Ishikawa (cell line): ENCODE measurements around the gene KASH5.

Source experiments
- CEBPB ChIP-seq: IDR thresholded peaks from 2 replicates; pipeline ENCODE4 v1.6.1; 2012
- CREB1 ChIP-seq: IDR thresholded peaks from 2 replicates; pipeline ENCODE4 v1.6.1; 2012; ENCODE audit warnings: low read depth
- EGR1 ChIP-seq: IDR thresholded peaks from 2 replicates; pipeline ENCODE4 v1.6.1; 2012
- EP300 ChIP-seq: IDR thresholded peaks from 2 replicates; pipeline ENCODE4 v1.6.1; 2012; ENCODE audit warnings: borderline replicate concordance
- FOXM1 ChIP-seq: IDR thresholded peaks from 2 replicates; pipeline ENCODE4 v1.6.1; 2012; ENCODE audit warnings: low read depth, borderline replicate concordance
- NFIC ChIP-seq: IDR thresholded peaks from 2 replicates; pipeline ENCODE4 v1.6.1; 2012
- RAD21 ChIP-seq: IDR thresholded peaks from 2 replicates; pipeline ENCODE4 v1.6.1; 2012; ENCODE audit warnings: low read depth
- TAF1 ChIP-seq: IDR thresholded peaks from 2 replicates; pipeline ENCODE4 v1.6.1; 2012; ENCODE audit warnings: low read depth, mild to moderate bottlenecking
- TCF12 ChIP-seq: IDR thresholded peaks from 2 replicates; pipeline ENCODE4 v1.6.1; 2012; ENCODE audit warnings: low read depth
- TEAD4 ChIP-seq: IDR thresholded peaks from 2 replicates; pipeline ENCODE4 v1.6.1; 2012
- YY1 ChIP-seq: IDR thresholded peaks from 2 replicates; pipeline ENCODE4 v1.6.1; 2012; ENCODE audit warnings: low read depth
- TF ChIP-seq, protein P1 (sequence below): IDR thresholded peaks from 2 replicates; pipeline ENCODE4 v1.6.1; 2012
- TF ChIP-seq, protein P2 (sequence below): IDR thresholded peaks from 2 replicates; pipeline ENCODE4 v1.6.1; 2012
- TF ChIP-seq, protein P3 (sequence below): IDR thresholded peaks from 2 replicates; pipeline ENCODE4 v1.6.1; 2012; ENCODE audit warnings: low read depth, mild to moderate bottlenecking

DNA sequence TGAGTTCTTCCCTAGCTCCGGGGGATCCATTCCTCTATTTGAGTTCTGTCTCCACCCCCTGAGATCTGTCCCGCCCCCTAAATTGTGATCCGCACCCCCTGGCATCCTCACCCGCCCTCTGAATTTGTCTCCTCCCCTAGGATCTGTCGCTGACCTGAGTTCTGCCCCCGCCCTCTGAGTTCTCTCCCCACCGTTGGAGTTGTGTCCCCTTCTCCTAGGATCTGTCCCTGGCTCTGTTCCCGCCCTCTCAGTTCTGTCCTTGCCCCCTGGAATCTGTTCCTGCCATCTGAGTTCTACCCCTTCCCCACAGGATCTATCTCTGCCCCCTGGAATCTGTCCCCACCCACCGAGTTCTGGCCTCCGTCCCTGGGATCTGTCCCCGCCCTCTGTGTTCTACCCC, 54.3 kb downstream of the KASH5 start:
- TF ChIP-seq, protein P1, sequence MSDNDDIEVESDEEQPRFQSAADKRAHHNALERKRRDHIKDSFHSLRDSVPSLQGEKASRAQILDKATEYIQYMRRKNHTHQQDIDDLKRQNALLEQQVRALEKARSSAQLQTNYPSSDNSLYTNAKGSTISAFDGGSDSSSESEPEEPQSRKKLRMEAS: no peak
- no peak for TF ChIP-seq RAD21
- no peak for TF ChIP-seq EGR1
- TF ChIP-seq TAF1: no peak
- no peak for TF ChIP-seq EP300
- TF ChIP-seq, protein P2, sequence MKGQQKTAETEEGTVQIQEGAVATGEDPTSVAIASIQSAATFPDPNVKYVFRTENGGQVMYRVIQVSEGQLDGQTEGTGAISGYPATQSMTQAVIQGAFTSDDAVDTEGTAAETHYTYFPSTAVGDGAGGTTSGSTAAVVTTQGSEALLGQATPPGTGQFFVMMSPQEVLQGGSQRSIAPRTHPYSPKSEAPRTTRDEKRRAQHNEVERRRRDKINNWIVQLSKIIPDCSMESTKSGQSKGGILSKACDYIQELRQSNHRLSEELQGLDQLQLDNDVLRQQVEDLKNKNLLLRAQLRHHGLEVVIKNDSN: no peak
- no peak for TF ChIP-seq YY1
- TF ChIP-seq FOXM1: no peak
- TF ChIP-seq TCF12: no peak
- no peak for TF ChIP-seq CEBPB
- TF ChIP-seq NFIC: no peak
- TF ChIP-seq, protein P3, sequence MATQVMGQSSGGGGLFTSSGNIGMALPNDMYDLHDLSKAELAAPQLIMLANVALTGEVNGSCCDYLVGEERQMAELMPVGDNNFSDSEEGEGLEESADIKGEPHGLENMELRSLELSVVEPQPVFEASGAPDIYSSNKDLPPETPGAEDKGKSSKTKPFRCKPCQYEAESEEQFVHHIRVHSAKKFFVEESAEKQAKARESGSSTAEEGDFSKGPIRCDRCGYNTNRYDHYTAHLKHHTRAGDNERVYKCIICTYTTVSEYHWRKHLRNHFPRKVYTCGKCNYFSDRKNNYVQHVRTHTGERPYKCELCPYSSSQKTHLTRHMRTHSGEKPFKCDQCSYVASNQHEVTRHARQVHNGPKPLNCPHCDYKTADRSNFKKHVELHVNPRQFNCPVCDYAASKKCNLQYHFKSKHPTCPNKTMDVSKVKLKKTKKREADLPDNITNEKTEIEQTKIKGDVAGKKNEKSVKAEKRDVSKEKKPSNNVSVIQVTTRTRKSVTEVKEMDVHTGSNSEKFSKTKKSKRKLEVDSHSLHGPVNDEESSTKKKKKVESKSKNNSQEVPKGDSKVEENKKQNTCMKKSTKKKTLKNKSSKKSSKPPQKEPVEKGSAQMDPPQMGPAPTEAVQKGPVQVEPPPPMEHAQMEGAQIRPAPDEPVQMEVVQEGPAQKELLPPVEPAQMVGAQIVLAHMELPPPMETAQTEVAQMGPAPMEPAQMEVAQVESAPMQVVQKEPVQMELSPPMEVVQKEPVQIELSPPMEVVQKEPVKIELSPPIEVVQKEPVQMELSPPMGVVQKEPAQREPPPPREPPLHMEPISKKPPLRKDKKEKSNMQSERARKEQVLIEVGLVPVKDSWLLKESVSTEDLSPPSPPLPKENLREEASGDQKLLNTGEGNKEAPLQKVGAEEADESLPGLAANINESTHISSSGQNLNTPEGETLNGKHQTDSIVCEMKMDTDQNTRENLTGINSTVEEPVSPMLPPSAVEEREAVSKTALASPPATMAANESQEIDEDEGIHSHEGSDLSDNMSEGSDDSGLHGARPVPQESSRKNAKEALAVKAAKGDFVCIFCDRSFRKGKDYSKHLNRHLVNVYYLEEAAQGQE: no peak
- TF ChIP-seq TEAD4: no peak
- no peak for TF ChIP-seq CREB1
